Endometrium (tissue), 2 donors: ENCODE data around the gene SEMA3F.

Source experiments
- FAIRE-seq: peaks from 2 replicates; lab custom pipeline; 2012; peaks lifted over from hg19 to GRCh38; lab: Jason Lieb, UNC
- donor health status: control.
- donor health status: control.

The SEMA3F gene

DNA sequence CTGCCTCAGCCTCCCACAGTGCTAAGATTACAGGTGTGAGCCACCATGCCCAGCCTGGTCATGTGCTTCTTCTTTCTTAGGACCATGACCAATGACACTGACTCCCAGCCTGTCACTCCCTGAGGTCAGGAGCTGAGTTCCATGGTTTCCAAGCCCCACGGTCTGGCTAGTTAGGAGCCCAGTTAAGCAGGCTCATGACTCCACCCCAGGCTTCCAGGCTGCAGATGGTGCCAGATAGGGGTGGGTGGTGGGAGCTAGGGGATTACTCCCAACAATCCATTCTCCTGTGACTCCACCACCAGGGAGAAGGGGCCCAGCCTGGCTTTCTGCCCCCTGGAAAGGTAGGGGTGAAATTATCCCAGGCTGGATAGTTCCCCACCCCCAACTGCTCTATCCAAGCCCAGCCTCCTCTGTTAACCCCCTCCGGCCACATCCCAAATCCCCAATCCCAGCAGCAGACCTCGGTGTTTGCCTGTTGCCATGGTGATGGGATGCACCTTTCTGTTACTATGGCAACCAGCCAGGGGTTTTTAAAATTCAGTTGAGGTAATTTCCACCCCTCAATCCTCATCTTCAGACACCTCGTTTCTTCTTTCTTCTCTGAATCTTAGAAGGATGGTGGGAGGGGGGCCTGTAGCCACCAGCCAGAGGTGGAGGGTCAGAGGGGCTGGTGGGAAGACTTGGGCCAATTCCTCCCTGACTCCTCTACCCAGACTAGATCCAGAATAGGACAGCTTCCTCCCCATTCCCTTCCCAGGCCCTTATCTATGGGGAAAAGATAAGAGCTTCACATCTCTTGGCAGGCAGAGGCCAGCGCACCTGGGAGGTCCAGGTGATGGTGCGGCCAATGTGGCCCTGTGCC, 22.5 kb upstream of the SEMA3F start:
- no peak for FAIRE-seq

DNA sequence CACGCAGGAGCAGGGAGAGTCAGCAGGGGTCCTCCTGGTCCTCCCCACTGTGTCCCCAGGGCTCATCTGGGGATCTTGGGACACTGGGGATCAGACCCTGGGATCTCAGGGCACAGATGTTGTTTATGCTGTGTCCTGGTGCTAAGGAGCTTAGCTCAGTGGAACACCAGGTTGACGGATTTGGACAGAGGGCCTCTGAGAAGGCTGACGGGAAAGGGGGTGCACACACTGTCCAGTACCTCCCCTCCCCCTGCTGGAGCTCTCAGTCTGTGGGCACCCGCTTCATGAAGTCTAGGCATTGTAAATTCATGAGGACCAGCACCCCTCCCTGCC, 21.9 kb upstream of the SEMA3F start:
- FAIRE-seq = no peak

DNA sequence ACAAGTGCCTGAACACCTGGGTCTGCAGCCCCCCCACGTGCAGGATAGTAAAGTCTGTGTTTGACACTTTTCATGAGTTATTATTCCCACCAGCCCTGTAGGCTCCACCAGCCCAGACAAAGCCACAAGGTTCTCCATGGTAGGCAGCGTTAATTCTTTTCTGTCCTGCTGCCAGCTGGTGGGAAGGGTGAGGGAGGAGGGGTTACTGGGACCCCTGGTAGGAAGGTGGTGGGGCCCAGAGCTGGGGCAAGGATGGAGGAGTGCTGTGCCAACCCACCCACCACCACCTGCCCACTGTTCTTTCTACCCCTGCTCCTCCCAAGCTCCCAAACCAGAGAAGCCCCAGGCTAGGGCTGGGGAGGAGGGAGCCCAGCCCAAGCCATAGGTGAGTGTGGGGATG, 20.8 kb upstream of the SEMA3F start:
- FAIRE-seq = no peak

DNA sequence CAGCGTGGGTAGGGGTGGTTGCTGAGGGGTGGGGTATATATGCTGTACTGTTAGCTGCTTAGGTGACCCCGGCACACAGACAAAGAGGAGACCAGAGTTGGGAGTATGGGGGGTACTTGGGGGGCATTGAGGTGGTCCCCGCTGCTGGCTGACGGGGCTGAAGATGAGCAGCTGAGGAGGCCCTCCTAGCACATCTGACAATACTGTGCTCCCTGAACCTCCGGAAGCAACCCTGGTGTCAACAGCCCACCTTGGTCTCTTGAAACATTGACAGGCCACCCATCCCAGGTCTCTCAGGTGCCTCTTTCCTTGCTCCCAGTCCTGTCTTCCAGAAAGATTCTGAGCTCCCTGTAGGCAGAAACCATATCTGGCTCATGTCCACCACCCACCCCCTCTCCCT, 19.2 kb upstream of the SEMA3F start:
- FAIRE-seq = no peak

DNA sequence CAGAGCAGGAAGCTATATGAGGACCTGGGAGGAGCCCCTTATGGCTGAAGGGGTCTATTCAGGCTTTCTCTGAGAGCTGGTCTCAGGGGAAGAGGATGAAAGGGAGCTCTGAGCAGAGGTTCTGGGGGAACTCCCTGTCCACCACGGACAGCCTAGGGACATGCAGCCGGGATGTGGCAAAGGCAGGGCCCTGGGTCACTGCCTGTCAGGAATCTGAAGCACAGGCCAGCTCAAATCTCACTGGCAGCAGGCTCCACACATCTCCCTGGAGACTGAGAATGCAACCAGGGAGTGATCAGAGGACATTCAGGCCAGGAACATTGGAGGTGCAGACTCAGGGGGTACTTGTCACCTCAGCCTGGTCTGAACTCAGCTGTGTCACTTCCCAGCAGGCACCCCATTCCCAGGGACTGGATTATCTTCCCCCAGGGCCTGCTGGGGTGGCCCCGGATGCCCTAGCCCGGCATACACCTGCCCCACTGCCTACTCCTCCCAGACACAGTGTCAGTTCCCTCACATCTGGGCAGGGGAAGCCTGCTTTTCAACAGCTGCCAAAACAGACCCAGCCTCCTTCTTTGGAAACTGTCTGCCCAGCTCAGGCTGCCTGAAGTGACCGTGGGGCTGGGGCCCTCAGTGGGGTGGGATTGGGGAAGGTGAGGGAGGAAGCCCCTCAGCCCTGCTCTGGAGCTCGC, 18.3 kb upstream of the SEMA3F start:
- no peak for FAIRE-seq

DNA sequence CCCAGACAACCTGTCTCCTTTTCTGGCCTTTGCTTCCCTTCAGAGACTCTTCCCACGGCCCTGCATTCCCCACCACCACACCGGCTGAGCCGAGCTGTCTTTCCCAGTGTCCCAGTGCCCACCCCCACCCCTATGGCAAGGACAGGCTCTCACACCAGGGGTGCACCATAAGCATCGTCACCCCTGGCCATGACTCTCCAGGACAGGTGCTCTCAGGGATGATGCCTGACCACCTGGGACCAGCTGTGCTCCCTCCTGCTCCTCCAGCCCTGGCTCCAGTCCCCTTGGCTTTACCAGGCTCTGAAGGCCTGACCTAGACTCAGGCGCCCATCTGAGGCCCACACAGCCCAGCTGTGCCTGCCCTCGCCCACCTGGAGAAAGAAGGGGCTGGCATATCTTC, 17.6 kb upstream of the SEMA3F start:
- no peak for FAIRE-seq

DNA sequence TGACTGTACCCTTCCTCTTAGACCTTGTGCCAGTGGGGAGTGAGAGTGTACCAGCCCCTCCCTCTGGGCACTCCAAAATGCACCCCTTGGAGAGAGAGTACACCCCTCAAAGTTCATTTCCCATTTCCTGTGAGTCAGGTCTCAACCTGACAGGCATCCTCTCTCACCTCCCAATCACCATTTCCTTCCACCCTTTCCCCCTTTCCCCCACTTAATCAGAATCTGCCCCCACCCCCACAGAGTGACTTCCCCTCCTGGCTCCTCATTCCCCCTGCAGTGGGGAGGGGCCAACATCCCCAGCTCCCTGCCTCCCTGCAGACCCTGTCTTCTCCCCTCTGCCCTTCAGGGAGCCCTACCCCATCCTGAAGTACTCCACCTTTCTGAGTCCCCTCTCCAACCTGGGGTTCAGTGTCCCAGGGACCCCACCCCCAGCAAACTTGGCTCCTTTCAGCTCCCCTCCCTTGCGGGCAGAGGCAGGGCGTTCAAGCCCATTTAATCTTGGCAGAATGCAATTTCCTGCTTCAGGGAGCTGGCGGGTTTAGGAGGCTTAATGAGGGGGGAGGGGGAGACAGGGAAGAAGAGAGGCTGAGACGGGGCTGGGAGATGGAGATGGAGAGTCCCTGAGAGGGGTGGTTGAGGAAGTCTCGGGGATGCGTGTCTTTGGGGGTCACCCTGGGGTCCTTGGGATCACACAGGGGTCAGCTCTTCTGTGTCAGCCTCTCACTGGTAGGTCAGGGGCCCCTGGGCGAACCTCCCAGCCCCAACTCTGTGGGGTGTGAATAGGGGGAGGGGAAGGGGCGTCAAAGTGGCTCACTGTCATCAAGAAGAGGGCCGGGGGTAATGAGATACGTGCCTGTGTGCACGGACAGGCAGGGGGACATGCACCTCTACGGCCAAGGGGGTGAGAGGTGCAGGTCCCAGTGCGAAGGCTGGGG, 16.6 kb upstream of the SEMA3F start:
- FAIRE-seq = no peak

DNA sequence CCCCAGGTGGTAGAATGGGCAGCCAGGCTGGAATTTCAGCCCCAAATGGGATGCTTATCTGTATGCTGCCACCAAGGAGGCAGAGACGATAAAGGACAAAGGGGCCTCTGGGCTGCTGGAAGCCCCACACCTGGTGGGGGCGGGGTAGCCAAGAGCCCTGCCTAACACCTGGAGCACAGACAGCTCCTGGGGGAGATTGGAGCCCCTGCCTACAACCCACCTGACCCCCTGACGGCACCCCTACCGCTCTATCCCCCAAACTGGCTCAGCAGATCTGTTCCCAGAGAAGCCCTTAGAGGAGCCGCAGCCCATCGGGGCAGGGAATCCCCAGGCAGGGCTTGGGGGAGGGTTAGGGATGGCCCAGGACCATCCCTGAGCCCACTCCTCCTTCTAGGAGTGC, 15.8 kb upstream of the SEMA3F start:
- FAIRE-seq = no peak

DNA sequence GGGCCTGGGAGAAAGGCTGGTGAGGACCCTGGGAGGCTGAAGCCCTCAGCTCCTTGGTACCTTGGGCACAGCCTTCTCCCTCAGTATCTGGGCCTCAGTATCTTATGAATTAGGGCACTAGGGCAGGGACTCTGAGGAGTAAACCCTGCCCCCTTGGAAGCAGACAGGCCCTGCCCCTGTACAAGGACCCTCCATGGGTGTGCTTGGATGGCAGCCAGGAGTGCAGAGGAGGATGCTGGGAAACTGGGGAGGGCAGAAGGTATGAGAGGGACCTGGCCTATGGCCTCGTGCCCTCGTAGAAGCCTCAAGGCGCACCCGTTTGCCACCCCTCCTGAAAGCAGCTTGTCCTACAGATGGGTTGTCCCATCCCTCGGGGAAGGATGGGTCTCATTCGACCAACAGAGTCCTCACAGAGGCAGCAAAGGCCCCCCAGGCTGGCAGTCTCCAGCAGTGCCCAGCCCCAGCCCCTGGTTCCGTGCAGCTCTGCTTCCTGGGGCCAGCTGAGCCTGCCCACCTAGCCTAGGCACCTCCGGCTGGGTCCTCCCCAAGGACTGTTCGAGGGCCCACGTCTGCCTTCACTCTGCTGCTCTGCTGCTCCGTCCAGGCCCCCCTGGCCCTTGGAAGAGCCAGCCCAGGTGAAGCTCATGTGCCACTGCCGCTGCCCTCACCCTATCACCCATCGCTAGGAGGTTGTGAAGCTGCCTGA, 15.3 kb upstream of the SEMA3F start:
- FAIRE-seq = no peak

DNA sequence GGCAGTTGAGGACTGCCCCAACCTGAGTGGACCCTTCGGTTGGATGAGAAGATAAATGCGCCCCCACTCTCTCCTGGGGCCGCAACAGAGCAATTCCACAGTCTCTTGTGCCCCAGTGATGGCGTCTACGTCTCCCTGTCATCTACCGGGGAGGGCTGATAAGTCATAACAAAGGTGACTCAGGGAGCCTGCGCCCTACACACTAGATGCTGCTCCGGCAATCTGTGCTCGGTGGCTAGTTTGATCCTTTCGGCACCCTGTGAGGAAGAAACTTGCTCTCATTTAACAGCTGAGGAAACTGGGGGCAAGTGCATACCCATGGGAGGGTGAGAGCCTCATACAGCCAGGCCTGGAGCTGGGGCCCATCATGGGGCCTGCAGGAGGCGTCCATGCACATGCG, 14.1 kb upstream of the SEMA3F start:
- FAIRE-seq = no peak

DNA sequence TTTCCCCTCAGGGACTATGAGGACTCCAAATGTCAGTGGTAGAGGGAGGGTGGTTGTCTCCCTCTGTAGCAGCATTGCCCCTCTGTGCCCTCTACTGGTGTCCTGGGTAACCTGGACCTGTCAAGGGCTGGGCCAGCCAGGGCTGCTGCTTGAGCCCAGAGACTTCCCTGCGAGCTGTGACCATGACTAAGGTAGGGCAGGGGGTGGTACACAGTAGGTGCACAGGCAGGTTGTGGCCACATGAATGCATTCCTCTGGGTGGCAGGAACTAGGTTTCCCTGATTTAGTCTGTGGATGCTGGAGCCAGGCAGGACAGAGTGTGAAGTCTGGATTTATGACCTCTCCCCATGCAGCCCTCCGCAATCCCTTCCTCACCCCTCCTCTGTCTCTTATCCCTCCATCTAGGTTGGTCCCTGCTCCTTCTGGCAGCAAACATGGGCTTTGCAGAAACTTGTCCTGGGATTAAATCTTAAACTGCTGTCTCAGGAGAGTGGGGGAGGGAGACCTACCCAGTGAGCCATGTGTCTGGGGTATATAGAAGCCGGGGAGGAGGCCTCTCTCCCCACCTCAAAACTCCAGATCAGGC, 8.7 kb upstream of the SEMA3F start:
- FAIRE-seq = no peak

DNA sequence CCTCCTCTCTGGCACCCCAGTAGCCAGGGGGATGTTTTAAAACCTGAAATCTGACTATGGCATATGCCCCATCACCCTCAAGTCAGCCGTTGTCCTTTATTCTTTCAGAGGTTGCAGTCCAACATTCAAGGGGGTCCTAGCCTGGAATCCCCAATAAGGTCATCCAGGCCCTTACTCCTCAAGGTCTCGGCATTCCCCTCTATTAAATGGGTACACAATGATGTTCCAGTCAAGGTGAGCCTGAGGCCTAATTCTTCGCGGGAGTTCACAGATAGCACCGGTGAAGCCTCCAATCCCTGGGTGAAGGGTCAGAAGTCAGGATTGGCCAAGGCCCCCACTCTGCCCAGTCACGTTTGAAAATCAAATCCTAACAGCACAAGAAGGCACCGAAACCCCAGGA, 8.1 kb upstream of the SEMA3F start:
- no peak for FAIRE-seq

DNA sequence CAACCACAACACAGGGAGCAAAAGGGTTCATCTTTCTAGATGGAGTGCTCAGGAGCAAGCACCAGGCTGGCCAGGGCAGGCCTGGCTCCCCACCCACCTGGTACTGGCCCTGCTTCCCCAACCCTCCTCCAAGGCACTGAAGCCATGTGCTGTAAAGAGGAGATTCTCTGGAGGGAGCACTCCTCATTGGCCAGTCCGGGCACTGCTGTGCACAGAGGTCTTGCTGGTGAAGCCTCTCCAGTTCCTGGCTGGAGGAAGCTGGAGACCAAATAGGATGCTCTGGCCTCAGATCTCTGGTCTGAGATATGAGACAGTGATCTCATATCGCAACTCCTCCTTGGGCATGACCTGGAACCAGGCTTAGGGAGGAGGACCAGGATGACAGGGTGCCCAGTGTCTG, 7.7 kb upstream of the SEMA3F start:
- no peak for FAIRE-seq

DNA sequence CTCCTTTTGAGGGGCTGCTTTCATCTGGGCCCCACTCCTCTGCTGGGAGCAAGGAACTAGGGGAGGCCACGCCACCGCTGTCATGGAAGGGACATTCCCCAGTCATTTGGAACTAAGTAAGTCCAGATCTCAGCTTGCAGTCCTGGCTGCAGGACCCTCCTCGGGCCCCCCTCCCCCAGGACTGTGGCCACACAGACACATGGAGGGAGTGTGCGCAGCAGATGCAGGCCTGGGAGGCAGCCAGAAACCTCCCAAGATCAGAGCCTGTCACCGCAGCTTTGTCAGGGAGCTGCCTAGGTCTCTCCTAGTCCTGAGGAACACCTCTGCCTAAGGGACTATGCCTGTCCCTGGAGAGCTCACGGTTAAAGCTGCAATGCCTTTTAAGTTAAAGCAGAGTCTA, 7.3 kb upstream of the SEMA3F start:
- FAIRE-seq = no peak

DNA sequence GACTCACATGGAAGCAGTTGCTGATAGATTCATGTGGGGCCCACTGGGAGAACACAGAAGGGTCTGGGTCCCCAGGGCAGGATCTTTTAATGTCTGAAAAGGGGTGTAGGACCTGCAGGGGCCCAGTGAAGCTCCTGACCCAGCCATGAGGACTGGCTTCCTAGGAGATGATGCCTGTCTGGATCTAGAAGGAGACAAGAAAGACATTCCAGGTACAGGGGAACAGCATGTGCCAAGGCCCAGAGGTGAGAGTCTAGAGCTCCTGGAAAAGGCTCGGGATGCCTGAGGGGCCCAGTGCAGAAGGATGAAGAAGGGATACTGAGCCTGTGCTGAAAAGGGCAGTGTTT, 4.7 kb upstream of the SEMA3F start:
- FAIRE-seq = no peak

DNA sequence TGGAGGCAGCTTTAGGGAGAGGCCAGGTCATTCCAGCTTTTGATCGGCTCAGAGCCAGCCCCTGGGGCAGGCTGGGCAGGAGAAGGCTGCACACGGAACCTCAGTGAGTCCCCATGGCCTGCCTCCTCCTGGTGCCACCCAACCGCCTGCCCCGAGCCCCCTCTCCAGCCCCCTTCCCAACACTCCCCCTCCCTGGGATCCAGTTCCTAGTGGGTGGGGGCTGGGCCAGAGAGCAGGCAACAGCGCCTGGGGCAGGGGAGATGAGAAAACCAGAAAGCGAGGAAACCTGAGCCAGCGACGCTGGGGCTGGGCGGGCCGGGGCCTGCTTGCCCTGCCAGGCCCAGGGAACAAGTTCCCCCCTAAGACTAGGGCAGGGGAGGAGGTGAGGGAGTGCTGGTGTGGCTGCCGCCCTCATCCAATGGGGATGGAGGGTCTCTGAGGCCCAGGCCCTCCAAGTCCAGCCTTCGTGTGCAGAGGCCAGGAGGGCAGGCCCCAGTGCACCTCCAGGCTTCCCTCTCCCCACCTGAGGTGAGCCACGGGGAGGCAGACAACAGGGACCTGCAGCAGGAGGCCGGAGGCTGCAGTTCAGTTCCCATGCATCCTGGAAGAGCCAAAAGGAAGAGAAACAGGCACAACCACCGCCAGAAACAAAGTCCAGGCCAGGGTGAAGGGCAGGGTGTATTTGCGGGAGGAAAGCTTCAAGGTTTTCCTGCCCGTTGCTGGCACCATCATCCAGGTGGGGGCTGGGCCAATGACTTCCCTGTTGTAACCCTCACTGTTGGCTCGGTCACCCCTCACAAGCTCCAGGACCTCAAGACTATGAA, 4.0 kb upstream of the SEMA3F start:
- FAIRE-seq = no peak

DNA sequence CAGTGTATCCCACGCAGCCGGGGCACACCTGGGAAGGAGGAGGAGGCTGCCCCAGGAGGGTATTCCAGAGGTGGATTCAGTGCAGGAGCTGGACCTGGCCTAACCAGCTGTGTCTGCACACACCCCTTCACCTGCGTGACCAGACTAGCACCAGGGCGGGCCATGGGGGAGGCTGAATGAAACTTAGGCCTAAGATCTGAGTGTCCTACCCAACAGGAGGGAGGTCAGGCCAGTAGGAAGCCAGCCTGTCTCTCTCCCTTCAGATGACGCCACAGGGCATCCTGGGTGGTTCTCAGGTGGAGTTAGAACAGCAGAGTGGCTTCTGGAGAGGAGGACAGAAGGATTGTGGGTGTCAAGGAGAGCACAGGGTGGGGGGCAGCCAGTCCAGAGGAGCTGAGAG, 3.4 kb upstream of the SEMA3F start:
- no peak for FAIRE-seq

DNA sequence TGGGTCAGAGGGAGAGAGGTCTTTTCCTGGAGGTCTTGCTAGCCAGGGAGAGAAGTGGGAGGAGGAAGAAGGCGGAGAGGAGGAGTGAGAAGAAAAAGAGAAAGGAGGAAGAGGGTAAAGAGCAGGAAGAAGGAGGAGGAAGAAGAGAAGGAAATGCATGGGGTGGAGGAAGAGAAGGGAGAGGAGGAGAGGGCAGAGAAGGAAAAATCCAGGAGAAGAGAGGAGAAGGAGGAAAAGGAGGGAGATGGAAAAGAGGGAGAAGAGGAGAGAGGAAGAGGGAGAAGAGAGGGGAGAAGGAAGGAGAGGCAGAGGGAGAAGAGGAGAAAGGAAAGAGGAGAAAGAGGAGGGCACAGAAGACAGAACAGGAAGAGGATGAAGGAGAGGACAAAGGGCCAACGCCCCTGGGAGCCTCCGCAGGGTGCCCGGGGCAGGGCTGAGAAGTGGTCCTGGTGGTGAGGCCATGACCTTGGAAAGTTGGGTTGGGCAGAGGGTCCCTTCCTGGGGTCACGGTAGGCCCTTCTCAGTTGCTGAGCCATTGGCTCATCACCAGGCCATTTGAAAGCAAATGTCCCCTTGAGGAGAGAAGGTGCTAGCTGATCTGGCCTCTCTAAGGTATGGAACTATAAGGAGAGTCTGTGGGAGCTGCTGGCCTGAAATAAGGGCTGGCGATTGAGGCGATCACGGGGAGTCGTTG, 1.2 kb upstream of the SEMA3F start:
- FAIRE-seq = no peak

DNA sequence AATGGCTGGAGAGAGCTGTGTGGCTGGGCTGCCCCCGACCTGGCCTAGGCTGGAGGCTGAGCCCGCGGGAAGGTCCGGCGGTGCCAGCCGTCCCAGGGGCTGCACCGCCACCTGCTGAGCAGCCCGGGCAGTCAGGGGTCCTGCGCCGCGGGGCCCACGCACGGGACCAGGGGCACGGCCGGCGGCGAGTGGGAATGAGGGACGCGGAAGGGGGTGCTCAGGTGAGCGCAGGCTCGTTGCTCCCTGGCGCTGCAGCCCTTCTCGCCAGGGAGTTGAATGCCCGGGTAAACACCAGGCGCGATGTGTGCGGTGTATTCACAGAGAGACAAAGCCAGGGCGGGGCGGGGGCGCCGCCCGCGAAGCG, 666 bp upstream of the SEMA3F start:
- FAIRE-seq = no peak

DNA sequence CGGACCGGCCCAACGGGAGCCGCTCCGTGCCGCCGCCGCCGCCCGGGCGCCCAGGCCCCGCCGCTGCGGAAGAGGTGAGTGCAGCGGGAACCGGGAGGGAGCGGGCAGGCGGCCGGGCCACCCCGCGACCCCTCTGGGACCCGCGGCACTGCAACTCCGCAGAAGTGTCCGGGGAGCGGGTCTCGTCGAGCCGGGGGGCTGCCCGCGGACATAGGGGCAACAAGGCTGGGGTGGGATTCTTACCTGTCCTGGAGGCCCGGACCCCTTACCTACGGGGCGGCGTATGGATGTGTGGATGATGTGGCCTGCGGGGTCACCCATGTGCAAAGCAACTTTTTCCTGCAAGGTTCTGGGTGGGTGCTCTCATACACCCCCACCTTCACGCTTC, 361 bp downstream of the SEMA3F start:
- FAIRE-seq = no peak

DNA sequence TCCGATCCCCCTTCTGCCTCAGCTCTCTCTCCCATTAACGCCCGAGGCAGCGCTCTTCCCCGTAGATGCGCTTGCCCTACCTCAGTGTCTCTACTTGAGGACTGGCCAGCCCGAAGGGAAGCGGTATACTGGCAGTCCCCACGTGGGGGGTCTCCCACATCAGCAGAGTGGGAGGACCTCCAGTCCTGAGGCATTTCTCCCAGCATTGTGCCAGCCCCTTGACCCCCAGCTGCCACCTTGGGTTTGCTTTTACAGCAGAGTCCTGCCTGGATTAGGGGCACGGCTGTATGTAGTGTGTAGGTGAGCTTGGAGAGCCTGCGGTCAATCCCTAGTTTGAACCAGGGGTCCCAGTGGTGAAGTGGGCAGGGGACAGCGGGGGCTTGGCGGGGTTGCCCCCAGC, 767 bp downstream of the SEMA3F start:
- no peak for FAIRE-seq
